IPS DF 6.9 (cell line): ENCODE results near the gene FRMD4A.

Source experiments
- DNase-seq: peaks from one replicate; pipeline ENCODE4 v3.0.0-alpha.2; 2013; ENCODE audit warnings: low read depth, low spot score
- H3K27ac ChIP-seq: one replicate; pipeline ENCODE4 v1.5.1; 2013; ENCODE audit warnings: low read length, control low read depth
- H3K27me3 ChIP-seq: 2 replicates; pipeline ENCODE4 v1.6.1; 2013; ENCODE audit warnings: mild to moderate bottlenecking, low read length; ENCODE audit not compliant: control insufficient read depth, insufficient read depth
- H3K36me3 ChIP-seq: 2 replicates; pipeline ENCODE4 v1.6.1; 2013; ENCODE audit warnings: low read length; ENCODE audit not compliant: control insufficient read depth, insufficient read depth
- H3K4me1 ChIP-seq: 2 replicates; pipeline ENCODE4 v1.6.1; 2013; ENCODE audit warnings: low read length; ENCODE audit not compliant: control insufficient read depth, insufficient read depth
- H3K4me3 ChIP-seq: 2 replicates; pipeline ENCODE4 v1.5.1; 2013; ENCODE audit warnings: mild to moderate bottlenecking, low read length
- H3K9me3 ChIP-seq: 2 replicates; pipeline ENCODE4 v1.6.1; 2013; ENCODE audit warnings: low read length, inconsistent platforms; ENCODE audit not compliant: control insufficient read depth, insufficient read depth
- WGBS: extraction: QIAGEN DNeasy Blood & Tissue Kit; methylation state at CpG from one replicate; pipeline ENCODE4 v1.1.7; 2013; ENCODE audit warnings: mixed read lengths, missing lambda C conversion rate; ENCODE audit not compliant: insufficient read length, insufficient coverage; 5-methylcytosine and 5-hydroxymethylcytosine counted together

Gene FRMD4A

DNA sequence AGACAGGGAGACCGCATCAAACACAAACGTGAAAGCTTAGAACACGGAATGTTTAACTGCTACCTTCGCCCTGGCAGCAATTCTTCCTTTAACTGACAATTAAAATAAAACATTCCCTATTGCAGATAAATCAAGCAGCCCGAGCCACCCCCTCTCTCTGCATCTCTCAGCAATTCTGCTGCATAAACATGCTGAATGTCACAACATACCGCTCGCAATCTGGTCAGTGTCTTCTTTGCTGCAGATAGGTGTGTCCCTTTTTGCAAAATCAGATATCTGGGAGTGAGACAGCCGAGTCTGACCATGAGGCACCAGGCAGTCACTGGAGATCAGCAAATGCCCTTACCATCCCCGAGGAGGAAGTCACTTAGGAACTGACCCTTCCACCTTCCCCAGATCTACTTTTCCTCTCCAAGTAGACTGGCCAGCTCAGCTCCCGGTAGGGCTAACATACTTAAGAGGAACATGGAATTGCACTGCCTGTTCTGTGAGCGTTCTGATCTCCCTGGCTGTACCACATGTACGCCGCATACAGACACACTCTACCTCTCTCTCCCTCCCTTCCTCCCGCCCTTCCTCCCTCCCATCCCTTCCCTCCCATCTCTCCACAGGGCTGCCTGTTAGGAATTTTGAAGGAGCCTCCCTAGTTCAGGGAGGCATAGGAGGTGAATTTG is at the start of gene FRMD4A:
Gene FRMD4A, minus strand, starts transcription at position 537 of the 674 bp plus-strand sequence.
- no CpG with 5 or more reads among the region's 14 CpGs for WGBS
- H3K27ac ChIP-seq, result no peak within 1 kb of the TSS
- H3K36me3 ChIP-seq, result no peaks in the 10 kb centered on the region
- H3K27me3 ChIP-seq, result no peaks in the 10 kb centered on the region
- H3K9me3 ChIP-seq, result no peaks in the 10 kb centered on the region
- H3K4me1 ChIP-seq, result peaks cover 7% of the 10 kb centered on the region; the same call in 1 of the 2 replicates
- H3K4me3 ChIP-seq, result no peak within 1 kb of the TSS
- no peak for DNase-seq

DNA sequence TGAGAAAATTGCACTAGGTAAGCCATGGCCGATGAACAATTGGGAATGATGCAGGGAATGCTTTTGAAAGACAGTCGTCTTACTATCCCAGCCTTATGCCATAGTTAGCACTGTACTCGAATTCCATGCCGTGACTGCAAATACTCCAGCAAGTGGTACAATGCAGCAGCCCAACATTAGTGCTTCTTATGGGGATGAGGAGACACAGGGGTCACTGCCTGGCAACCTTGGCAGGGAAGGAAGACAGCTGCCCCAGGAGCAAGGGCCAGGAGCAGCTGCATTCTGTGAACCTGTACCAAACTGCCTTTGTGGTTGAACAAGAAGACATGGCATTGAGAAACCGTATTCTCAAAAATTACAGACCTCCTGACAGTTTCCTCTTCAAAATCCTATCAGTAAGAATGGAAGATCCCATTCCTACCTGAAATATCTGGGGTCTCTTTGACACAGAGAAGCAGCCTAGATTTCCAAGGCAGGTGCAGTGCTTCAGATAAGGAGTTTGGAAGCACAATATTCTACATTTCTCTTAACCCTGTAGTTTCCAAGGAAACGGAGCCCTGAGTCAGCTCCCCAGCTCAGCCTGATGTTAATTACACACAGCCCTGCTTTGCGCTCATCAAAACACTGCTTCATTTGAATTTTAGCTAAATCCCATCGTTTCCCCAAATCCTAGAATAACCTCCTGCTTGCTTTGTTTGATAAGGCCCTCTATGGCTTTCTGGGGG is 49.0 kb upstream of the FRMD4A start:
- H3K9me3 ChIP-seq, result no peaks in the 10 kb centered on the region
- H3K4me3 ChIP-seq, result no peak overlapping the region
- H3K36me3 ChIP-seq, result no peaks in the 10 kb centered on the region
- DNase-seq, result no peak
- peaks cover 1% of the 10 kb centered on the region; the same call in 1 of the 2 replicates for H3K4me1 ChIP-seq
- H3K27ac ChIP-seq, result no peak overlapping the region
- no peaks in the 10 kb centered on the region for H3K27me3 ChIP-seq
- no CpG with 5 or more reads among the region's 8 CpGs for WGBS

DNA sequence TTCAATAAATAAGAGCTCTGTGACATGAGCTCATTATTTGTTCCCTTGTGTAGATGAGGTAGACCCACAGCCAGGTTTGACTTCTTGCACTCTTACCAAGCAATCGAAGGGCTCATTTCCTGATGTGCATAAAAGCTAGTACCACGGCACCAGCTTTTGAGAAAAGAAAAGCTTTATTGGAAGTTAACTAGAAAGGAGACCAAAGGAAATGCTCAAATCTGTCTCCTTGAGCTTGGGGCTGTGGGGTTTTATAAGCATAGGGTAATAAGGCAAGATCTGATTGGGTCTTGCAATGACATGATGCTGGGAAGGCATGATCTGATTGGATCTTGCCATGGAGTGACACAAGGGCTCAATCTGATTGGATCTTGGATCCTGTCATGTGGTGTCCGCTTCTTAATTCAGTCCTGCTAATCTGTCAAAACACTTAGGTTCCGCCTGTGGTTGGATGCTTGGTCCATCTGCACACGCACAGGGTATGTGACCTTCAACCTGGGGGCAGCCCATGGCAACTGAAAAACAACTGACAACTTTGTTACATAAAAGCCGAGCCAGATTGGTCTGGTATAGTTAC is 47.8 kb upstream of the FRMD4A start:
- H3K27ac ChIP-seq, result no peak overlapping the region
- WGBS, result no CpG with 5 or more reads among the region's 6 CpGs
- no peaks in the 10 kb centered on the region for H3K36me3 ChIP-seq
- peaks cover 1% of the 10 kb centered on the region; the same call in 1 of the 2 replicates for H3K4me1 ChIP-seq
- H3K9me3 ChIP-seq, result no peaks in the 10 kb centered on the region
- H3K4me3 ChIP-seq, result no peak overlapping the region
- DNase-seq, result no peak
- H3K27me3 ChIP-seq, result no peaks in the 10 kb centered on the region

DNA sequence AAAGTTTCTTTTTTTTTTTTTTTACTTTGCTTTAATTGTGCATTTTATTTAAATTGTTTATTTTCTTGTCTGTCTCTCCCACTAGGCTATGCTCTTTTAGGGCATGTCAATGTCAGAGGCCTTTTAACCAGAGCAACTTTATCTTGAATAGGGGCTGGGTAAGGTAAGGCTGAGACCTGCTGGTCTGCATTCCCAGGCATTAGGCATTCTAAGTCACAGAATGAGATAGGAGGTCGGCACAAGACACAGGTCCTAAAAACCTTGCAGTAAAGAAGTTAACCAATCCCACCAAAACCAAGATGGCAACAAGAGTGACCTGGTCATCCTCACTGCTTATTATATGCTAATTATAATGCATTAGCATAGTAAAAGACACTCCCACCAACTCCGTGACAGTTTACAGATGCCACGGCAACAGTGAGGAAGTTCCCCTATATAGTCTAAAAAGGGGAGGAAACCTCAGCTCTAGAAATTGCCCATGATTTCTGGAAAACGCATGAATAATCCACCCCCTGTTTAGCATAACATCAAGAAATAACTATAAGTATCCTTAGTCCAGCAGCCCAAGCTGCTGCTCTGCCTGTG is 47.0 kb upstream of the FRMD4A start:
- Histone ChIP-seq H3K36me3 (no peaks in the 10 kb centered on the region), H3K4me1 (peaks cover 1% of the 10 kb centered on the region; the same call in 1 of the 2 replicates), H3K27ac (no peak overlapping the region), H3K9me3 (no peaks in the 10 kb centered on the region), H3K4me3 (no peak overlapping the region), H3K27me3 (no peaks in the 10 kb centered on the region)
- WGBS, result no CpG with 5 or more reads among the region's 4 CpGs
- no peak for DNase-seq

DNA sequence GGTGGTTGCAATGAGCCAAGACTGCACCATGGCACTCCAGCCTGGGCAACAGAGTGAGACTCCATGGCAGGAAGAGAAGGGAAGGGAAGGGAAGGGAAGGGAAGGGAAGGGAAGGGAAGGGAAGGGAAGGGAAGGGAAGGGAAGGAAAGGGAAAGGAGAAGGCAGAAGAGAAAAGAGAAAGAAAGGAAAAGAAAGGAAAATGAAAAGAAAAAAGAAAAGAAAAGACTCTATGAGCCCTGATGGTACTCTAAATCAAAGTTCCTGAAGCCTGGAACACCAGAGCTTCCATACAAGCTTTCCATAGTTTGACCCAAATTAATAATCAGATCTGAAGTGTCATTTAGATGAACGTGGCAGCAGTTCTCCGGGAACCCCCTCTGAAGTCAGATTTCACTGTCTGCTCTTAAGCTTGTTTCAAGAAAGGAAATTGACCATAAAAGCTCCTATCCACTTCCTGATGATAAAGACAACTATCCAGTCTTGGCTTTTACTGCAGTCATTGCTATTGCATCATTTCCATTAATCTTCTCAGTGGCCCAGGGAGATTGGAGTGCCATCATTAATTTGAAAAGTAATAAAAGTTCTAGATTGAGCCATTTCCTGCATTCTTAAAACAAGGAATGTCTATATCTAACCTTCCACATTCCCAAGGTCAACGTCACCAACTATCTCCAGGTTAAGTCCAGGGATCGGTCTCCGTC is 44.2 kb upstream of the FRMD4A start:
- Histone ChIP-seq H3K27me3 (no peaks in the 10 kb centered on the region), H3K4me3 (no peak overlapping the region), H3K4me1 (peaks cover 1% of the 10 kb centered on the region; the same call in 1 of the 2 replicates), H3K9me3 (no peaks in the 10 kb centered on the region), H3K27ac (no peak overlapping the region), H3K36me3 (no peaks in the 10 kb centered on the region)
- no CpG with 5 or more reads among the region's 5 CpGs for WGBS
- no peak for DNase-seq

DNA sequence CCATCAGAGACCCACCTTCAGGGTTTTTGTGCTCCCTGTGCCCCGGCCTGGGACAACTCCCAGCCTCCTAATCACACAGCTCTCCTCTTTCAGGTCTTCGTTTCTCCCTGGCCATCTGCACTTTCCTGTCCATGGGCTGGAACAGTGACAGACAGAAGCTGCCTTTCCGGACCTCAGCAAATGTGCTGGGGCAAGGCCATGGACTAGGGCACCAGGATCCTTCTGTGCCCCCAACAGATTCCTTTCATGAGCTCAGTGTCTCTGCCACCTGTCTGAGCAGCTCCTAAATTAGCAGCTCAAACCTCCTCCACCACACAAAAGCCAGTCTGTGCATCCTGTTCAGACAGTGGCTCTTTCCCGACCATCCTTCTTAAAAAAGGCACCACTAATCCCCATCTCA is 41.9 kb upstream of the FRMD4A start:
- no peak overlapping the region for H3K4me3 ChIP-seq
- WGBS, result no CpG with 5 or more reads among the region's 4 CpGs
- H3K9me3 ChIP-seq, result no peaks in the 10 kb centered on the region
- H3K27me3 ChIP-seq, result no peaks in the 10 kb centered on the region
- H3K4me1 ChIP-seq, result no peaks in the 10 kb centered on the region
- no peak overlapping the region for H3K27ac ChIP-seq
- H3K36me3 ChIP-seq, result no peaks in the 10 kb centered on the region
- DNase-seq, result no peak

DNA sequence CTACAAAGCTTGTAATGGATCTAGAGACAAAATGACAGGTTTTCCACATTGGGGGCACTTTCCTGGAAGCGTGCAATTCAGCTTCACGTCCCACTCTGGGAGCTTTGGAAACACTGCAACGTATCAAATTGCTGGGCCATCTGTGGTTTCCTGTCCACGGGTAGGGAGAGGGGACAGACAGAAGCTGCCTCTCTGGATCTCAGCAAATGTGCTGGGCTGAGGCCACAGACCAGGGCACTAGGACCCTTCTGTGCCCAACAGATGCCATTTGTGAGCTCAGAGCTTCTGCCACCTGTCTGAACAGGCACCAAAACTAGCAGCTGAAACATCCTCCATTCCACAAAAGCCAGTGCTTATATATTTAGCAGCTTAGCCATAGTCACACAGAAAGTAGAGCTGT is 40.9 kb upstream of the FRMD4A start:
- Histone ChIP-seq H3K4me1 (no peaks in the 10 kb centered on the region), H3K27ac (no peak overlapping the region), H3K36me3 (no peaks in the 10 kb centered on the region), H3K27me3 (no peaks in the 10 kb centered on the region), H3K9me3 (no peaks in the 10 kb centered on the region), H3K4me3 (no peak overlapping the region)
- DNase-seq, result no peak
- no CpG with 5 or more reads among the region's 4 CpGs for WGBS

DNA sequence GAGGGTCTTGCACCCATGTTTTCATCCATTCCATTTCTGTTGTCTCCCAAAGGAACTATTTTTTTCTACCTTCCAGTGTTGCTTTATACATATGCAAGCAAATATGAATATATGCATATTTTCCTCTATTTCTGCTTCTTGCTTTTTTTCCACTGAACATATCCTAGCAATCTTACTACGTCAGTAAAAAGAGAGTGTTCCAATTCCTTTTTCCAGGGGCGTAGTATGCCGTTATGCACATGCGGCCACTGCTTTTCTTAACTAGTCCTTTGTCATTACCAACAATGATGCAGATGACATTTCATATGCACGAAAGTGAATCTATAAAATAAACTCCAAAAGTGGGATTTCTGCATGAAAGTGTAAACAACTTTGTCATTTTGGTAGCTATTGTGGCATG is 40.2 kb upstream of the FRMD4A start:
- Histone ChIP-seq H3K27me3 (no peaks in the 10 kb centered on the region), H3K36me3 (no peaks in the 10 kb centered on the region), H3K27ac (no peak overlapping the region), H3K4me3 (no peak overlapping the region), H3K9me3 (no peaks in the 10 kb centered on the region), H3K4me1 (no peaks in the 10 kb centered on the region)
- no CpG with 5 or more reads among the region's 5 CpGs for WGBS
- DNase-seq, result no peak

DNA sequence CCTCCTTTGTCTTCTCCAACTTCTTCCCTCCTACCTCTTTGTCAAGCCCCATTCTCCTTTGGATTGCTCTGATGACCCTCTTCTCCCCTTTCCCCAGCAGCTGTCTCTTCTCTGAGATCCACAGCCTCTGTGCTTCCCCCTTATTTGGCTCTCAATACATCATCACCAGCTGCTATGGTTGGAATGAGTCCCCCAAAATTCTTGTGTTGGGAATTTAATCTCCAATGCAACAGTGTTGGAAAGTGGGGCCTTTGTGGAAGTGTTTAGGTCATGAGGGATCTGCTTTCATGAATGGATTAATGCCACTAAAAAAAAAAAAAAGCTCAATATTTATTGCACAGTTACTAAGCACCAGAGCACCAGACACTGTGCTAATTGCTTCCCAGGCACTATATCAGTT is 39.2 kb upstream of the FRMD4A start:
- DNase-seq, result no peak
- Histone ChIP-seq H3K4me1 (no peaks in the 10 kb centered on the region), H3K27me3 (no peaks in the 10 kb centered on the region; the same call in 1 of the 2 replicates), H3K9me3 (no peaks in the 10 kb centered on the region), H3K4me3 (no peak overlapping the region), H3K36me3 (no peaks in the 10 kb centered on the region), H3K27ac (no peak overlapping the region)

DNA sequence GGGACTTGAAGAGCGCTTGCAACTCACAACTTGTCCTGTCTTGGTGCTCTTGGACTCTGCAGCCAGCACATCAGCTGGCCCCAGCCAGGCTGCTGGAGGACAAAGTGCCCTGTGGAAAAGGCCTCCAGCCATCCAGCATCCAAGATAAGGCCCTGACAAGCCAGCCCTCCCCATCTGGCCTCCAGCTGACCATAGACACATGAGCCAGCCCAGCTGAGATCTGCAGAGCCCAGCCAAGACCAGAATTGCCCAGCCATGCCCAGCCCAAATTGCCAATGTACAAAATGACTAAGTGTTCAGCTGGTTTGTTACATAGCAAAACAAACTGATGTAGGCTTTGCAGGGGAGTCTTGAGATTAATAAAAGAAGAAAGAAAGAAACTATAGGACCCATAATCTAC is 36.0 kb upstream of the FRMD4A start:
- no peaks in the 10 kb centered on the region for H3K9me3 ChIP-seq
- no peaks in the 10 kb centered on the region for H3K4me1 ChIP-seq
- H3K36me3 ChIP-seq, result no peaks in the 10 kb centered on the region
- H3K27me3 ChIP-seq, result no peaks in the 10 kb centered on the region; the same call in 1 of the 2 replicates
- no peak for DNase-seq
- no peak overlapping the region for H3K27ac ChIP-seq
- WGBS, result no CpG with 5 or more reads among the region's 1 CpG
- H3K4me3 ChIP-seq, result no peak overlapping the region
